GM21423 (cell line): ENCODE measurements around the gene SERPING1.

ENCODE experiments used
- ATAC-seq: cut with Tn5 transposase; IDR thresholded peaks from one replicate; pipeline ENCODE4 v1.9.1; 2021; ENCODE audit warnings: mild to moderate bottlenecking, moderate library complexity; ENCODE audit not compliant: unreplicated experiment

The SERPING1 gene

GRCh38 chr11:57638005-57638781 is 40.7 kb downstream of the SERPING1 start:
- no peak for ATAC-seq

GRCh38 chr11:57638811-57639320 is 41.4 kb downstream of the SERPING1 start:
- no peak for ATAC-seq

- ATAC-seq = no peak
Observed at GRCh38 chr11:57639321-57640067, 42.0 kb downstream of the SERPING1 start.

- ATAC-seq = no peak
Observed at GRCh38 chr11:57640068-57640800, 42.7 kb downstream of the SERPING1 start.

GRCh38 chr11:57641011-57641807 is 43.7 kb downstream of the SERPING1 start:
- ATAC-seq = no peak

GRCh38 chr11:57643802-57644201 is 46.3 kb downstream of the SERPING1 start:
- ATAC-seq = no peak

GRCh38 chr11:57644748-57645688 is 47.5 kb downstream of the SERPING1 start:
- ATAC-seq = peak; percentile 47

GRCh38 chr11:57645689-57646085 is 48.2 kb downstream of the SERPING1 start:
- no peak for ATAC-seq

- ATAC-seq = no peak
Observed at GRCh38 chr11:57646194-57646798, 48.8 kb downstream of the SERPING1 start.

GRCh38 chr11:57646799-57647303 is 49.4 kb downstream of the SERPING1 start:
- ATAC-seq = no peak

GRCh38 chr11:57647372-57647771 is 49.9 kb downstream of the SERPING1 start:
- ATAC-seq = no peak

GRCh38 chr11:57647960-57648800 is 50.7 kb downstream of the SERPING1 start:
- ATAC-seq = peak; percentile 29

- no peak for ATAC-seq
Observed at GRCh38 chr11:57648801-57649735, 51.6 kb downstream of the SERPING1 start.

GRCh38 chr11:57649826-57650738 is 52.6 kb downstream of the SERPING1 start, which contains the start of gene YPEL4:
YPEL4 (minus strand) TSS chr11:57649912; CDS start chr11:57647107, 2,805 bp downstream.
- no peak for ATAC-seq

GRCh38 chr11:57650739-57651090 is 53.2 kb downstream of the SERPING1 start:
- no peak for ATAC-seq

GRCh38 chr11:57651408-57651807 is 53.9 kb downstream of the SERPING1 start:
- no peak for ATAC-seq
